Measurements from ENCODE around the gene U2AF1L4.
"Not testable (repeated sequence)": the region's sequence is repeated elsewhere in the genome, so short reads cannot be mapped to it uniquely, and the experiment has no call there.

U2AF1L4 gene

DNA sequence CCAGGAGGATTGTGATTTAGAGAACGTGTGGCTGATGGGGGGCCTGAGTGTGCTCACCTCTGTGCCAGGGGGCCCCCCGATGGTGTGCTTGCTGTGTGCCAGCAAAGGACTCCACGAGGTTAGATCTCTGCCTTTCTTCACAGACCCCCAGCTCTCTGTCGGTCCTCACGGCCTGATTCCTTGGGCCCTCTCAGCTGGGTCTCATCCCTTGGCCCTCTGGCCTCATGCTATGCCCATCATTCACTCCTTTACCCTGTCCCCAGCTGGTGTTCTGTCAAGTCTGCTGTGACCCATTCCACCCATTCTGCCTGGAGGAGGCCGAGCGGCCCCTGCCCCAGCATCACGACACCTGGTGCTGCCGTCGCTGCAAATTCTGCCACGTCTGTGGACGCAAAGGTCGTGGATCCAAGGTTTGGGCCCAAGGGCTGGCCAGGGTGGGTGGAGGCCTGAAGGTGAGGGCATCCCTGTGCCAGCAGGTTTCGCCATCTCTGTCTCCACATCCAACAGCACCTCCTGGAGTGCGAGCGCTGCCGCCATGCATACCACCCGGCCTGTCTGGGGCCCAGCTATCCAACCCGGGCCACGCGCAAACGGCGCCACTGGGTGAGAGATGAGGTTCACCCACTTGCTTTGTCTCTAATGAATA, 19.9 kb downstream of the U2AF1L4 start:
- no peak for DNase-seq (ENCODE audit: low read depth, low spot score)

DNA sequence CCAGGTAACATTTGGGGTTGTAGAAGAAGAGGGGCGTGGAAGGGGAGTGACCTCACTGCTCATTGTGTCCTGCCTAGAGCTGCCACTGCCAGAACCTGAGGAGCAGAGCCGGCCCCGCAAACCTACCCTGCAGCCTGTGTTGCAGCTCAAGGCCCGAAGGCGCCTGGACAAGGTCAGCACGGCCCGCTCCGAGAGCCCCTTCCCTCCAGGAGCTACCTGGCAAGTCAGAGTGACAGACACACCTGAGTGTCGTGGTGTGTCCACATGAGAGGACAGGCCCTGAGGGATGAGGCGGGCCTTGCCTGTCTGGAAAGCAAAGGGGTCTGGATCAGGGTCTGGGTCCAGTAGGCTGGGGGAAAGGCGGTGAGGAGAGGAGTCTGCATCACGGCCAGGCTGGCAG, 20.7 kb downstream of the U2AF1L4 start:
- DNase-seq (ENCODE audit: low read depth, low spot score) = no peak

DNA sequence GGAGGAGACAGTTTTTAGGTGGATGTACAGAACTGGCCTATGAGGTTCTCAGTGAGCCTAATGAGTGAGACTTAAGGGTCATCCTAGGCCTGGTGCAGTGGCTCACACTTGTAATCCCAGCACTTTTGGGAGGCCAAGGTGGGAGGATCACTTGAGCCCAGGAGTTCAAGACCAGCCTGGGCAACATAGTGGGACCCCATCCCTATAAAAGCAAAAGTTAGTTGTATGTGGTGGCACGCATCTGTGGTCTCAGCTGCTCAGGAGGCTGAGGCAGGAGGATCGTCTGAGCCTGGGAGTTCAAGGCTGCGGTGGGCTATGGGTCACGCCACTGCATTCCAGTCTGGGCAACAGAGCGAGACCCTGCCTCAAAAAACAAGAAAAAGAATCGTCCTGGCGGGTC, 21.1 kb downstream of the U2AF1L4 start:
- not testable (repeated sequence) for DNase-seq (ENCODE audit: low read depth, low spot score)

DNA sequence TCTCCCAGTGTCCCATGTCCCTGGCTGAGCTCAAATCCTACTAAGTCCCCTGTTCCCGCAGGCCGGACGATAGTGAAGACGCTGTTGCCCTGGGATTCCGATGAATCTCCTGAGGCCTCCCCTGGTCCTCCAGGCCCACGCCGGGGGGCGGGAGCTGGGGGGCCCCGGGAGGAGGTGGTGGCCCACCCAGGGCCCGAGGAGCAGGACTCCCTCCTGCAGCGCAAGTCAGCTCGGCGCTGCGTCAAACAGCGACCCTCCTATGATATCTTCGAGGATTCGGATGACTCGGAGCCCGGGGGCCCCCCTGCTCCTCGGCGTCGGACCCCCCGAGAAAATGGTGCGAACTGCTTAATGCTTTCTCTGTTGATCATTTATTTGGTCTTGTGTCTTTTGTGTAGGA, 21.5 kb downstream of the U2AF1L4 start:
- no peak for DNase-seq (ENCODE audit: low read depth, low spot score)

DNA sequence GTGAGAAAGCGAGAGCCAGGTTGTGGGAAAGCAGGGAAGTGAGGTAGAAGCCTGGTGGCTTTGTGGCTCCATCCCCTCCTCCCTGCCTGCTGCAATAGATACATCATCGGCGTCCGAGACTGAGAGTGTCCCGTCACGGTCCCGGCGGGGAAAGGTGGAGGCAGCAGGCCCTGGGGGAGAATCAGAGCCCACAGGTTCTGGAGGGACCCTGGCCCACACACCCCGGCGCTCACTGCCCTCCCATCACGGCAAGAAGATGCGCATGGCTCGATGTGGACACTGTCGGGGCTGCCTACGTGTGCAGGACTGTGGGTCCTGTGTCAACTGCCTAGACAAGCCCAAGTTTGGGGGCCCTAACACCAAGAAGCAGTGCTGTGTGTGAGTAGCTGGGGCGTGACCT, 22.3 kb downstream of the U2AF1L4 start:
- DNase-seq (ENCODE audit: low read depth, low spot score) = no peak

DNA sequence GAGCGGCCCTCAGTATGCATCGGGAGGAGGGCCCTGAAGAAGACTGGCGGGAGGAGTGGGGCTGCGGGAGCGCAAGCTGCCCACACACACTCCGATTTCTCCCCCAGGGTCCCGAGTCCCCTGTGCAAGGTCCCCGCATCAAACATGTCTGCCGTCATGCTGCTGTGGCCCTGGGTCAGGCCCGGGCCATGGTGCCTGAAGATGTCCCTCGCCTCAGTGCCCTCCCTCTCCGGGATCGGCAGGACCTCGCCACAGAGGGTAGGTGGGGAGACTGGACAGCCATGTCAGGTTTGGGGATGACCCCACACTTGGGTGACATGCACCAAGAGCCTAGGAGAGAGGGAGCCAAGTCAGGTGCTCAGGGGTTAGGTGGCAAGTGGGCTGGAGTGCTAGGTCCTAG, 22.8 kb downstream of the U2AF1L4 start:
- no peak for DNase-seq (ENCODE audit: low read depth, low spot score)

DNA sequence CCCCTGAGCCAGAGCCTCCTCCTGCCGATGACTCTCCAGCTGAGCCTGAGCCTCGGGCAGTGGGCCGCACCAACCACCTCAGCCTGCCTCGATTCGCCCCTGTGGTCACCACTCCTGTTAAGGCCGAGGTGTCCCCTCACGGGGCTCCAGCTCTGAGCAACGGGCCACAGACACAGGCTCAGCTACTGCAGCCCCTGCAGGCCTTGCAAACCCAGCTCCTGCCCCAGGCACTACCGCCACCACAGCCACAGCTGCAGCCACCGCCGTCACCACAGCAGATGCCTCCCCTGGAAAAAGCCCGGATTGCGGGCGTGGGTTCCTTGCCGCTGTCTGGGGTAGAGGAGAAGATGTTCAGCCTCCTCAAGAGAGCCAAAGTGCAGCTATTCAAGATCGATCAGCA, 23.8 kb downstream of the U2AF1L4 start:
- DNase-seq (ENCODE audit: low read depth, low spot score) = no peak

DNA sequence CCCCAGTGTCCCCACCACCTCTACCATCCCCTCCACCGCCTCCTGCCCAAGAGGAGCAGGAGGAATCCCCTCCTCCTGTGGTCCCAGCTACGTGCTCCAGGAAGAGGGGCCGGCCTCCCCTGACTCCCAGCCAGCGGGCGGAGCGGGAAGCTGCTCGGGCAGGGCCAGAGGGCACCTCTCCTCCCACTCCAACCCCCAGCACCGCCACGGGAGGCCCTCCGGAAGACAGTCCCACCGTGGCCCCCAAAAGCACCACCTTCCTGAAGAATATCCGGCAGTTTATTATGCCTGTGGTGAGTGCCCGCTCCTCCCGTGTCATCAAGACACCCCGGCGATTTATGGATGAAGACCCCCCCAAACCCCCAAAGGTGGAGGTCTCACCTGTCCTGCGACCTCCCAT, 24.6 kb downstream of the U2AF1L4 start:
- DNase-seq (ENCODE audit: low read depth, low spot score) = no peak

DNA sequence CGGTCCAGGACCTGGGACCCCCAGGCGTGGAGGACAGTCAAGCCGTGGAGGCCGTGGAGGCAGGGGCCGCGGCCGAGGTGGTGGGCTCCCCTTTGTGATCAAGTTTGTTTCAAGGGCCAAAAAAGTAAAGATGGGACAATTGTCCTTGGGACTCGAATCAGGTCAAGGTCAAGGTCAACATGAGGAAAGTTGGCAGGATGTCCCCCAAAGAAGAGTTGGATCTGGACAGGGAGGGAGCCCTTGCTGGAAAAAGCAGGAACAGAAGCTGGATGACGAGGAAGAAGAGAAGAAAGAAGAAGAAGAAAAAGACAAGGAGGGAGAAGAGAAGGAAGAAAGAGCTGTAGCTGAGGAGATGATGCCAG, 25.1 kb downstream of the U2AF1L4 start:
- DNase-seq (ENCODE audit: low read depth, low spot score) = no peak

DNA sequence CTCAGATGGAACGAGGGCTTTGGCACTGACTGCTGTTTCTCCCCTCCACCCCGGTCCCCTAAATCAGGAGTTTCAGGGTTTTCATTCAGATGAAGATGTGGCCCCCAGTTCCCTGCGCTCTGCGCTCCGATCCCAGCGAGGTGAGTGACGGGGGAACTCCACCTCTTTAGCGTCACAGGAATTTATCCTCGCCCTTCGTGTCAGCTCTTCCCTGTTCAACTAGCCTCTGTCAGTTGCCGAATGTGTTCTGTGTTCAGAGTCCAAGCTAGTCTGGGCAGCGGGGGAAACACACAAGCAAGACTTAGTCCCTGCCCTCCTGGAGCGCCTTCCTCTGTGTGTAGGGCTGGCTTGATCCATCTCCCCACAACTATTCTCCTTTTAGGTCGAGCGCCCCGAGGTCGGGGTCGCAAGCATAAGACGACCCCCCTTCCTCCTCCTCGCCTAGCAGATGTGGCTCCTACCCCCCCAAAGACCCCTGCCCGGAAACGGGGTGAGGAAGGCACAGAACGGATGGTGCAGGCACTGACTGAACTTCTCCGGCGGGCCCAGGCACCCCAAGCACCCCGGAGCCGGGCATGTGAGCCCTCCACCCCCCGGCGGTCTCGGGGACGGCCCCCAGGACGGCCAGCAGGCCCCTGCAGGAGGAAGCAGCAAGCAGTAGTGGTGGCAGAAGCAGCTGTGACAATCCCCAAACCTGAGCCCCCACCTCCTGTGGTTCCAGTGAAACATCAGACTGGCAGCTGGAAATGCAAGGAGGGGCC, 25.6 kb downstream of the U2AF1L4 start:
- no peak for DNase-seq (ENCODE audit: low read depth, low spot score)

DNA sequence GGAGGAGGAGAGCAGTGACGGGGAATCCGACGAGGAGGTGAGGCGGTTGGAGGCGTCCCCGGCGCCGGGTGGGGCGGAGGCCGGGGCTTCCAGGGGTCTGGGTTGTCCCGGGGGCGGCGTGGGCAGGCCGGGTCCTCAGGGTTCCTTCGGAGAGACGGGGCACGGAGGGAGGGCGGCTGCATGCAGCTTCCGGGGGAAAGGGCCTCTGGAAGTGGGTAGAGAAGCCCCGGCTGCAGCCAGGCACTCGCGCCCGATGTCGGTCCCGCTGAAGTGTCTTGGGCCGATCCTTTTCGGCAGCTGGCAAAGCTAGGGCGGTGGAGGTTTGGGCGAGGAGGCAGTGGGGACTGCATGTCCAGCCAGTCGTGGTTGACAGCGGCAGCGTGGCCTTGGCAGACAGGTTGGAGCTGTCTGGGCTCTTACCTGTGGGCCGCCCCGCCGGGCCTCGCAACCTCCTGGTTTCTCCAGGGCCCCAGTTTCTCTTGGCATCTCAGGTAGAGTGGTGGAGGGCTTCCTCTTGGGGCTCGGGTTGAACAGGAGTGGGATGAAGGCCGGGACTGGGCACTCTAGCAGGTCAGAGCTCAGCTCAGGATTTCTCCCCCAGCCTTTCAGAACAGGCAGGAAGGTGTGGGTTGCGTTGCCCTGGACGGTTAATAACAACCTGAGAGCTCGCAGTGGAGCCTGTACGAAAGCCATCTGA, 26.7 kb downstream of the U2AF1L4 start:
- DNase-seq (ENCODE audit: low read depth, low spot score) = no peak

DNA sequence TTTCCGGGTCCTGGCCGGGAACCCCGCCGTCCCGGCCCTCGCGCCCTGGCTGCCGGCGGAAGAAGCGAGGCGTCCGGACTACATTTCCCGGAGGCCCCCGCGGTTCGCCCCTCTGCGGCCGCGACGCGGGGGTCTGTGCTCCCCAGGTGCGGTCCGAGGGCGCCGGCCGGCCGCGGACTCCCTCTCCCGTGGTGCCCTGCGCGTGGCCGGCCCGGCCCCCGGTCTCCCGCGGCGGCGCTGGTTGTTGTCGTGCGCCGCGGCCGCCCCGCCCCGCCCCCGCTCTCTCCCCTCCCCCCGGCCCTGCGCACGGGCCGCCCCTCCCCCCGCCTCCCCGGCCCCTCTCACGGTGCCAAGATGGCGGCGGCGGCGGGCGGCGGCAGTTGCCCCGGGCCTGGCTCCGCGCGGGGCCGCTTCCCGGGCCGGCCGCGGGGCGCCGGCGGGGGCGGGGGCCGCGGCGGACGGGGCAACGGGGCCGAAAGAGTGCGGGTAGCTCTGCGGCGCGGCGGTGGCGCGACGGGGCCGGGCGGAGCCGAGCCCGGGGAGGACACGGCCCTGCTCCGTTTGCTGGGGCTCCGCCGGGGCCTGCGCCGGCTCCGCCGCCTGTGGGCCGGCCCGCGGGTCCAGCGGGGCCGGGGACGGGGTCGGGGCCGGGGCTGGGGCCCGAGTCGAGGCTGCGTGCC, 27.4 kb downstream of the U2AF1L4 start, which contains the start of gene KMT2B:
KMT2B (plus strand) TSS at position 339 of the 680 bp plus-strand sequence; CDS start at position 355, 16 bp downstream.
- no peak for DNase-seq (ENCODE audit: low read depth, low spot score)

DNA sequence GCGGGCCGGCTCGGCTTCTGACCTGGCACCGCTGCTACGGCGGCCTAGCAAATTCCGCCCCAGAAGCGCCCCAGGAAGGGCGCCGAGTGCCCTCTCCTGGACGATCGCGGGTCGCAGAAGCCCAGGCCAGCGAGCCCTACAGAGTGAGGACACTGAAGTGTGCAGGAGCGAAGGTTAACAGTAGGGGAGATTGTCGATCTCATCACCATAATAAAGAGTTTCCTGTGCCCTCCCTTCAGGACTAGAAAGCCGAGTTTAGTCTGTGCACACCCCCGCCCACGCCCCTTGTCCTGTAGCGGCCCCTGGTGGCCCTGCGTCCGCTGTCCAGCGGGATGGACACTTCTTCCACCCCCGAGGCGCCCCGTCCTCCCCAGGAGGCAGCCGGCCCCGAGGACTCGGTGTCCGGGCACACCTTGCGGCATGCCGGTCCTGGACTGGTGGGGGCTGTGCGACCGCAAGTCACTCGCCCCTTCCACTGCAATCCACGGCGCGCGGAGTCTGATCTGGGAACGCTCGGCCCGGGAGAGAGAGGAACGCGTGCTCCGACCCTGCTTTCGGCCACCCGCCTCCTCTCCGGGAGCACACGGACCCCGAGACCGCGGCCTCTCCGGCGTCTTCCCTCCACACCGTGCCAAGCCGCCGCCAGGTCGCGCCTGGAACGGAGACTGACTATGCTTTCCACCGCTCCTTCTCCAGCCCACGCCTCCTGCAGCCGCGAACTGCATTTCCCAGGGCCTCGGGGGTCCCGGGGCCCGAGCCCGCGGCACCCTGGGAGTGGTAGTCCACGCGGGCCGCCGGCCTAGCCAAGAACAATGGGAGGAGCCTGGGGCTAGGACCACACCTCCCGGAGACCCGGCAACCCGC, 28.2 kb downstream of the U2AF1L4 start:
- DNase-seq (ENCODE audit: low read depth, low spot score) = peak; percentile 98

DNA sequence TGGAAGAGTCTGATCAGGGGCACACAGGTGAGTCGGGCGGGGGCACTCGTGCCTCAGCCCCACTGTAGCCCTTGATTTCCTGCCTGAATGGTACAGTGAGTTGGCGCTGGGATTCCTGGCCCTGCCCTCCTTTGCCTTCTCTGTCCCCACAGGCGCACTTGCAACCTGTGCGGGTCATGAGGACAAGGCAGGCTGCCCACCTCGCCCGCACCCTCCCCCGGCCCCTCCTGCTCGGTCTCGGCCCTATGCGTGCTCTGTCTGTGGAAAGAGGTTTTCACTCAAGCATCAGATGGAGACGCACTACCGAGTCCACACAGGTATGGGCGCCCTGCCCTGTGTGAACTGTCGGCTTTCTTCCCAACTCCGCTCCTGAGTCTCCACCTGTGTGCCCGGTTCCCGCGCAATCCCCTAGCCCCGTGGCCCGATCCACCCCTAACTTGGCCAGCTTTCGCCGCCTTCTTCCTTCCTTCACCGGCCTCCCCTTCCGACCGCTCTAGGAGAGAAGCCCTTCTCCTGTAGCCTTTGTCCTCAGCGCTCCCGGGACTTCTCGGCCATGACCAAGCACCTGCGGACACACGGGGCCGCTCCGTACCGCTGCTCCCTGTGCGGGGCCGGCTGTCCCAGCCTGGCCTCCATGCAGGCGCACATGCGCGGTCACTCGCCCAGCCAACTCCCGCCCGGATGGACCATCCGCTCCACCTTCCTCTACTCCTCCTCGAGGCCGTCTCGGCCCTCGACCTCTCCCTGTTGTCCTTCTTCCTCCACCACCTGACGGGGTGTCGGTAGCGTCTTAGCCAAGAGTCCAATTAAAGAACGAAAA, 29.0 kb downstream of the U2AF1L4 start:
- no peak for DNase-seq (ENCODE audit: low read depth, low spot score)

DNA sequence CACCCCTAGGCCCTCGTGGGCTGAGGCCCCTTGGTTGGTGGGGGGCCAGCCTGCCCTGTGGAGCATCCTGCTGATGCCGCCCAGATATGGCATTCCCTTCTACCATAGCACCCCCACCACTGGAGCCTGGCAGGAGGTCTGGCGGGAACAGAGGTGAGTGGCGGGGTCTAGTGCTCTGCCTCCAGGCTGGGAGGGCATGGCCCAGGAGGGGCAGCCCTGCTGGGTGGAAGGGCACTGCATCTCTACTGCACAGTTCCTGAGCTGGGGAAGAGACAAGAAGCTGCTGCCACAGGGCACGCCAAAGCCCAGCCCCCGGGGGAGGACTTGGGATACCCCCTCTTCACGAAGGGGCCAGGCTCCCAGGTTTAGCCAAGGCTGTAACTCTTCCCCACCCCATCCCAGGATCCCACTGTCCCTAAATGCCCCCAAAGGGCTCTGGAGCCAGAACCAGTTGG, 29.8 kb downstream of the U2AF1L4 start:
- no peak for DNase-seq (ENCODE audit: low read depth, low spot score)

DNA sequence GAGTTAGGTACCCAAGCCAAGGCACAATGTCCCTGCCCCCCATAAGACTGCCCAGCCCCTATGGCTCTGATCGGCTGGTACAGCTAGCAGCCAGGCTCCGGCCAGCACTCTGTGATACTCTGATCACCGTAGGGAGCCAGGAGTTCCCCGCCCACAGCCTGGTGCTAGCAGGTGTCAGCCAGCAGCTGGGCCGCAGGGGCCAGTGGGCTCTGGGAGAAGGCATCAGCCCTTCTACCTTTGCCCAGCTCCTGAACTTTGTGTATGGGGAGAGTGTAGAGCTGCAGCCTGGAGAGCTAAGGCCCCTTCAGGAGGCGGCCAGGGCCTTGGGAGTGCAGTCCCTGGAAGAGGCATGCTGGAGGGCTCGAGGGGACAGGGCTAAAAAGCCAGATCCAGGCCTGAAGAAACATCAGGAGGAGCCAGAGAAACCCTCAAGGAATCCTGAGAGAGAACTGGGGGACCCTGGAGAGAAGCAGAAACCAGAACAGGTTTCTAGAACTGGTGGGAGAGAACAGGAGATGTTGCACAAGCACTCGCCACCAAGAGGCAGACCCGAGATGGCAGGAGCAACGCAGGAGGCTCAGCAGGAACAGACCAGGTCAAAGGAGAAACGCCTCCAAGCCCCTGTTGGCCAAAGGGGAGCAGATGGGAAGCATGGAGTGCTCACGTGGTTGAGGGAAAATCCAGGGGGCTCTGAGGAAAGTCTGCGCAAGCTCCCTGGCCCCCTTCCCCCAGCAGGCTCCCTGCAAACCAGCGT, 30.4 kb downstream of the U2AF1L4 start:
- DNase-seq (ENCODE audit: low read depth, low spot score) = no peak

DNA sequence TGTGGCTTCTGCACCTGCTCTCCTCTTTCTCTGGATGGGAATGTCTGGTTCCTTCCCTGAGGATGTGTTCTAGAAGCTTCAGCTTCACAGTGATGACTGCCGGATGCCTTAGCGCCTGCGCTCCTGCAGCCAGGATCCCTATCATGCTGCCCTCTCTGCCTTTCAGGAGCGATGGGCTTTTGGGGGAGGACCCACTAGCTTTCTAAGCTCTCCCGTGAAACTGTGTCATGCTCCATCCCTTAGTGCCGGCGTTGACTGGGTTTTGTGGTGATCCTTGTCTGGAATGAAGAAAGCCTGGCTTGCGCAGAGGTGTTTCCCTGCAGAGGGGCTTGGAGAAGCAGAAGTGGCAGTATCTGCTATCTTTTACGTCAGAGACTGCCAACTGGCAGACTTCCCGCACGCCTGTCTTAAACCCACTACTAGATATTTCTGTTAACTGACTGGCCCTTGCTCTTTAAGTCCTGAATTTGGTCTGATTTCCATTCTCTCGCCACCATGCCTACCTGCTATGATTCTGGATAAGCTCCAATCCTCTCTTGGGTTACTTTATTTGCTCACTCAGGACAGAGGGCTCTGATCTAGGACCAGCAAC, 31.2 kb downstream of the U2AF1L4 start:
- no peak for DNase-seq (ENCODE audit: low read depth, low spot score)

DNA sequence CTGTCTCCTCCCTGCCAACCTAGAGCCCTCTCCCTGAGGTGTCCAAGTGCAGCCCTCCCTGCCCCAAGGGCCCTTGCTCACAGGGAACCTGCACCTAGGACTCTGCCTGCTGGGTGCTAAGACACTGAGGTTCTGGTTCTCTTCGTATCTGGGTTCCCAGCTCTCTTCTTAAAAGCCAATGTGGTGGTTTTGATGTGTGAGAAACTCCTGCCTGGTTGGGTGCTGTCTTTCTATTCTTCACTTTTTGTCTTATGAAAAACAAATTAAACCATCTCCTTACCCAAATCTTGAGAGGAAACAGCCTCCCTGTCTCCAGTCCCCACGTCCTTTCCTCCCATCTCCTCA, 31.7 kb downstream of the U2AF1L4 start:
- DNase-seq (ENCODE audit: low read depth, low spot score) = no peak
